NCI-H69 (cell line): ENCODE measurements around the gene TEX13A.
A peak's percentile ranks its signal among the peaks of the same experiment; 100 is the strongest.
"Not testable (repeated sequence)": the region's sequence is repeated elsewhere in the genome, so short reads cannot be mapped to it uniquely, and the experiment has no call there.

Experiments
- DNase-seq: peaks from one replicate; lab custom pipeline; 2025; lab: John Stamatoyannopoulos, UW

TEX13A gene, protein sequence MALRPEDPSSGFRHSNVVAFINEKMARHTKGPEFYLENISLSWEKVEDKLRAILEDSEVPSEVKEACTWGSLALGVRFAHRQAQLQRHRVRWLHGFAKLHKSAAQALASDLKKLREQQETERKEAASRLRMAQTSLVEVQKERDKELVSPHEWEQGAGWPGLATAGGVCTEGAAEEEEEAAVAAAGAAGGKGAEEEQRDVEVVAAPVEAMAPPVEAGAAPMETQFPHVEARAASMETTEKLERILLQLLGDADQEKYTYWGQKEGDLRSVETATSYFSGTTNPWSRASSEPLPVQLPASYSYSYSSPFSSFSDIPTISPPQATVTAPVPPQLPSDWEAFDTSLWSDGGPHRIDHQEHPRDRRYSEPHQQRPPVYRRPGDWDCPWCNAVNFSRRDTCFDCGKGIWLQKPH

DNA sequence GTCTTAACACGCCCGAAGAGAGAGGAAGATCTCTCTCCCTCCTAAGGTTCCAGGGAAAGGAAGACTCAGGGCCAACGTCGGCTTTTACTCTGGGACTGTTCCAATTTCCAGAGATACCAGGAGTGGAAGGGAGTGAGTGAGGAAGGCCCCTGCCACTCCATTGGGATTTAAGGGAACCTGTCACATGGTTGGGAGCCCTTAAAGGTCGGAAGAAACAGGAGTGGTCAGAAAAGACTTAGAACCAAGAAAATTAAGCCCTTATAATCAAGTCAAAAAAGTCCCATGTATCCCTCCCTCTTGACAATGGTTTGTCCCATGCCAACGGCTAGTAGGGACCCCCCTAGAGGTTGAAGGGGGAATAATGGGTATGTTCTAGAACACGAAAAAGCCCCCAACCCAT, at the start of gene TEX13A:
Gene TEX13A, minus strand, starts transcription at position 59 of the 400 bp plus-strand sequence. CDS start 297 bp downstream, outside the sequence.
- DNase-seq, result no peak

DNA sequence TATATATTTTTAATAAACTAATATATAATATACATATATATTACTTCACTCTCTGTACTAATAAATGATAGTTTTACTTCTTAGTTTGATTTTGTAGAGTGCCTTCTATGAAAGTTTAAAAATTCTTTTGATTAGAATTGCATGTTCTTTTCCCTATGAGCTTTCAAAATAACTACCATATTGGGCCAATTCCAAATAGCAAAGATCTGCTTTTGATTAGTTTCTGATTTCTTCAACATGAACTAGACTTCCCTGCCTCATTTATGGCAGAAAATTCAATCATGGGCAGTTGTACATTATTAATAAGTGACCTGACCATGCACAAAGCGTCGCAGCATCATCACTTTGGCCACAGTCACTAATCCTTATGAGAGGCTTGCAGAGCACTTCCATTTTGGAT, 48.9 kb upstream of the TEX13A start:
- no peak for DNase-seq

DNA sequence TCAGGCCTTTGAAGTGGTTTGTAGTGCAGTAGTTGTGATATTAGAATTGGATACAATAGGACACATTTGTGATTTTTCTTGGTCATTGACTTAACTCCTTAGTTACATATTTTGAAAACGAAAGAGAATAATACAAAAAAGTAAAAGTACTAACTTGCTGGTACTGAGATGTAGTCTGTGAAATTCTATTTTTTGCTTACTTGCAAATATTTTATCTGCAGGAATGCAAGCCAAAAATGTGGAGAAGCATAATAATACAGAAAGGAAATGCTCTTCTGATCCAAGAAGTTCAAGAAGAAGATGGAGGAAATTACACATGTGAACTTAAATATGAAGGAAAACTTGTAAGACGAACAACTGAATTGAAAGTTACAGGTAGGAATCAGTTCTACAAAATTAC, 46.7 kb upstream of the TEX13A start:
- DNase-seq, result no peak

DNA sequence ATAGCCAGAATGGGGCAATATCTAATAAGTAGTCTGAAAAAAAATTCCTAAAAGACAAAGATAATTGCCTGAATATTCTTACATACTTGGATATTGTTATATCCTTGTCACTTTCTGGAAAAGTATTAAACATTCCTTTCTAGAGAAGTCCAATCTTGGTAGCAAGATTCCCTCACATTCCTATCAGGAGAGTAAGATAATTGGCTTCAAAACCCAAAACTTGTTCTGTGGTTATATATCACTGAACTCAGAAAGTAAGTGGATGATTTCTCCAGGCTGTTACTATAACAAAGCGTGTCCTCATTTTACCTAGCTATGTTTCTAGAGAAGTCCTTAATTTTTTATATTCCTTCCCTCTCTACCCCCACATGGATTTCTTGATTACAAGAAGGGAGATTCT, 46.0 kb upstream of the TEX13A start:
- DNase-seq, result no peak

DNA sequence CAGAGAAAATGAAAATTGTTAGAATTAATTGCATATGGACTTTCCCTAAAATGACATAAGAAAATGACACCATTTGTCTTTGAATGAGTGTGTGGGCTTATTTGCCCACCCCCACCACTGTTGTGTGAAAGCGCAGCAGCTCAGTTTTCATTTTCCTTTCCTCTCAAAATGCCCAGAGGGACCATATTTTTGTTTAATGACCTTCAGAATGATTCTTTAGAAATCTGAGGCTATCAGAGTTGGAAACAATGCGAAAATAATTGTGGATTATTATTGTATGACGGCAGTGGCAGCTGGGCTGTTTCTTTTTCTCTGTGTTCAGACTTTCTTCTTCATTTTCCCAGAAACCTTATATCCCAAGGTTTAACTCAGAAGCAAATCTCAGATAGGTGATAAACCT, 44.6 kb upstream of the TEX13A start:
- DNase-seq, result no peak

DNA sequence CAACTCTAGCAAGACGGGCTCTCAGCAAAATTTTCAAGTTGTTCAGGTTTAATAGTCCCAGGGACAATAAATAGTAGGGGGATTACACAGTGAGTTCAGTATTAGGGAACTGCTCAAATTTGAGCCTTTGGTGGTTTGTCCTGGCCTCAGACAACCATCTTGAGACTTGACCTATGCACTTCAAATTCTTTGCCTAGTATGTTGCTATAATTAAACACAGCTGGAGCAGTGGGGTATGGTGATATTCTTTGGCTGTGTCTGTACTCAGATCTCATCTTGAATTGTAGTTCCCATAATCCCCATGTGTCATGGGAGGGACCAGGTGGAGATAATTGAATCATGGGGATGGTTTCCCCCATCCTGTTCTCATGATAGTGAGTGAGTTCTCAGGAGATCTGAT, 43.3 kb upstream of the TEX13A start:
- no peak for DNase-seq

DNA sequence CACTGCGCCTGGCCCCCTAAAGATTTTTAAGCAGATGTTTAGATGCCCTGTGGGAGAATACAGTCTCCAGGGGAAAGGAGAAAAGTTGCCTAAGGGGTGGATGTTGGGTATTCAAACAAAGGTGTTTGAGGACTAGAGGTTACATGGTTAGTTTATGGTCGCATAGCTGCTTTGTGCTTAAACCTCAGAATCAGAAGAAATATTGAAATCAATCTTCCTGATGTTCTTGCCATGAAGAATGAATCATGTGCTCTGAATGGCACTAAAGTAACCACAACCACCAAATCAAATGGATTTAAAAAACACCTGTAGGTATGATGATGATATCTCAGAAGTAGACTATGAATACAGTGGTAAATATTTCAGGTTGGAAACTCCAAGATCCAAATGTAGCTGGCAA, 42.7 kb upstream of the TEX13A start:
- DNase-seq, result no peak

DNA sequence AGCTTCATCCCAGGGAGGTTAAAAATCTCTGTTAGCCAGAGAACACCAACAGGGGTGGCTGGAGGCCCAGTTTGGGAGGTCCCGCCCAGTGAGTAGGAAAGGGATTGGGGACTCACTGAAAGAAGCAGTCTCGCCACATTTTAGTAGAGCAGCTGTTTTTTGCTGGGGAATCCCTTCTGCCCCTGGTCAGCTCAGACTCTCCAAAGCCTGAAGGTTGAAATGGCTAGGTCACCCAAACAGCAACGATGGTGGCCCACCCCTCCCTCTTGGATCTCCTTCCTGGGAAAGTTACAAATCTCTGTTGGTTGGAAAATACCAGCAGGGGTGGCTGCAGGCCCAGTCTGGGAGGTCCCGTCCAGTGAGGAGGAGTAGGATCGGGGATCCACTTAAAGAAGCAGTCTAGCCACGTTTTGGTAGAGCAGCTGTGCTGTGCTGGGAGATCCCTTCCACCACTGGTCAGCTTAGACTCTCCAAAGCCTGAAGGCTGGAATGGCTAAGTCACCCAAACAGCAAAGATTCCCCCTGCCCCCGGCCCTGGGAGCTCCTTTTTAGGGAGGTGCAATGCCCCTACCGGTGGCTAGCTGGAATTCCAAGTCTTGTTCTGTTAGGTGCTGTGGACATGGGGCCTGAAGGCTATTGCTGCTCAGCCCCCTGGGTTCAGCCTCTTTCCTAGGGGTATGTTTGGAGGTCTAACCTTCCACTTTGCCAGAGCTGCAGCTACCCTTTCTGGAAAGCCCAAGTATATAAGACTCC, 40.0 kb upstream of the TEX13A start:
- no peak for DNase-seq

DNA sequence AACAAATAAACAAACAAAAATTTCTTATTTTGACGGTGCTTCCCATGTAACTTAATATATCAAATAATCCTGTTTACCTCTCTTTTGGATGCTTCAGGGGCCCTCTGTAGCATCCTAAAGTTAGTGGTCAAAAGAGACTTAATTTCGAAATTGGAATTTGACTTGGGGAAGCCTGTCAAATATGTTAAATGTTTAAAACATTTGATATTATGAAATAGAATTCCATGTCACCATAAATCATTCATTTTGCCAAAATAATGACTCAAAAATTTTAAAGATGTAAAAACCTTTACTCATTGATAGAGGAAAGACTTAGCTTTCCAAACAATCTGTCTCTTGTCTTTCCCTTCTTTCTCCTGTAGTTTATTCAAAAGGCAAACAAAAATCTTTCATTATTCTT, 20.6 kb upstream of the TEX13A start:
- DNase-seq, result no peak

DNA sequence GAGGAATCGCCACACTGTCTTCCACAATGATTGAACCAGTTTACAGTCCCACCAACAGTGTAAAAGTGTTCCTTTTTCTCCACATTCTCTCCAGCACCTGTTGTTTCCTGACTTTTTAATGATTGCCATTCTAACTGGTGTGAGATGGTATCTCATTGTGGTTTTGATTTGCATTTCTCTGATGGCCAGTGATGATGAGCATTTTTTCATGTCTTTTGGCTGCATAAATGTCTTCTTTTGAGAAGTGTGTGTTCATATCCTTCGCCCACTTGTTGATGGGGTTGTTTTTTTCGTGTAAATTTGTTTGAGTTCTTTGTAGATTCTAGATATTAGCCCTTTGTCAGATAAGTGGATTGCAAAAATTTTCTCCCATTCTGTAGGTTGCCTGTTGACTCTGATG, 16.9 kb upstream of the TEX13A start:
- not testable (repeated sequence) for DNase-seq

DNA sequence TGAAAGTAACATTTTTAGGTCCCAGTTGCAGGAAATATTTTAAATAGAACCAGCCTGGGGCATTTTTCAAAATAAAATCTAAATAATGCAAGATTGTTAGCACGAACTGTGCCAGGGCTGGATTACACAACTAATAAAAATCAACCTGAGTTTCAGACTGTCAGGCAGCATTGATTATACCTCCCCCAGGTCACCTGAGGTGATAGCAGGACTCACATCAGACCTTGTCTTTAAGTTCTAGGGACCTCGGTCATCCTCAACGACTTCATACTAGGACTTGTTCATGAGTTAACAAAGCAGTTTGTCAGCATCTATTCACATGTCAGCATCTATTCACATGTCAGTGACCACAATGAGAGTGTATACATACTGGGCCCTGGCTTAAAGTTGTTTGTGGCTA, 8.7 kb upstream of the TEX13A start:
- no peak for DNase-seq

DNA sequence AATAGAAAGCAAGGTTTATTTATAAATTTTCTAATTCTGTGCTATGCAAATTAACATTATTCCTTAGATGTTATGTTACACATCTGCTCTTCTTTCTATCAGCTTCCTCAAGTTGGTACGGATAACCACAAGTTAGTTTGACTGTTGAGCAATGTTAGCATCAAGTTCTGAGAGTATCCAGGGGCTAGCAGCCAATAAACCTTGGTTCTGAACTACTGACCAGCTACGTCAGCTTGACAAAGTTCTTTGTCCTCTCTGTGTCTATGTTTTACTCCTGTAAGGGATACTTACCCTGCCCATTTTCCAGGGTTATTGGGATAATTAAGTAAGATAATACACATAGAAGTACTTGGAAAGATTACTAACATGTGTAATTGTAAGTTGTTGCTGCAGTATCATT, 8.1 kb upstream of the TEX13A start:
- DNase-seq, result no peak

DNA sequence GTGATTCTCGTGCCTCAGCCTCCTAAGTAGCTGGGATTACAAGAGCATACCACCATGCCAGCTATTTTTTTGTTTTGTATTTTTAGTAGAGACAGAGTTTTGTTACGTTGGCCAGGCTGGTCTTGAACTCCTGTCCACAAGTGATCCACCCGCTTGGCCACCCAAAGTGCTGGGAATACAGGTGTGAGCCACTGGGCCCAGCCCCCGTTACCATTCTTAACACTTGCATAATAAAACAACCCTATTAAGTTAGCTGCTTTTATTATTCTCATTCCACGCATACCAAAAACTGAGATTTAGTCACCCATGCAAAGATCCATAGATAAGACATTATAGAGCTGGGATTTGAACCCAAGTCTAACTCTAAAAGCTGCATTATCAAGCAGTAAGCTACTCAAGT, 6.0 kb upstream of the TEX13A start:
- DNase-seq, result no peak

DNA sequence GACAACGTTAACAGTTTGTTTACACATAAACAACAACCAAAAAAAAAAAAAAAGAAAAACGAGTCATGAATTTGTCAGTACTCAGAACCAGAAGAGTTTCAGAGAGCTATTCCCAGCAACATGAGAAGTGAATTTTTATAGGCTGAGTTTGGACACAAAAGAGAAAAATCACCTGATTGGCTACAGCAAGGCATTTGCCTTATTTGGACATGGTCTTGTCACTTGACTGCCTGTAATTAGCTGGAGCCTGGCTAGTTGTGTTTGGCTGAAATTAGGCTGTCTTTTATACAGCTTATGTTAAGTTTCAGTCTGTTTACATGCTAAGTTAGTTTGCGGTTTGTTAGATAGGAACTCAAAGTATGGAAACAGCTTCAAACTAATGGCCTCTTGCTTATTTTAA, 880 bp upstream of the TEX13A start:
- no peak for DNase-seq

DNA sequence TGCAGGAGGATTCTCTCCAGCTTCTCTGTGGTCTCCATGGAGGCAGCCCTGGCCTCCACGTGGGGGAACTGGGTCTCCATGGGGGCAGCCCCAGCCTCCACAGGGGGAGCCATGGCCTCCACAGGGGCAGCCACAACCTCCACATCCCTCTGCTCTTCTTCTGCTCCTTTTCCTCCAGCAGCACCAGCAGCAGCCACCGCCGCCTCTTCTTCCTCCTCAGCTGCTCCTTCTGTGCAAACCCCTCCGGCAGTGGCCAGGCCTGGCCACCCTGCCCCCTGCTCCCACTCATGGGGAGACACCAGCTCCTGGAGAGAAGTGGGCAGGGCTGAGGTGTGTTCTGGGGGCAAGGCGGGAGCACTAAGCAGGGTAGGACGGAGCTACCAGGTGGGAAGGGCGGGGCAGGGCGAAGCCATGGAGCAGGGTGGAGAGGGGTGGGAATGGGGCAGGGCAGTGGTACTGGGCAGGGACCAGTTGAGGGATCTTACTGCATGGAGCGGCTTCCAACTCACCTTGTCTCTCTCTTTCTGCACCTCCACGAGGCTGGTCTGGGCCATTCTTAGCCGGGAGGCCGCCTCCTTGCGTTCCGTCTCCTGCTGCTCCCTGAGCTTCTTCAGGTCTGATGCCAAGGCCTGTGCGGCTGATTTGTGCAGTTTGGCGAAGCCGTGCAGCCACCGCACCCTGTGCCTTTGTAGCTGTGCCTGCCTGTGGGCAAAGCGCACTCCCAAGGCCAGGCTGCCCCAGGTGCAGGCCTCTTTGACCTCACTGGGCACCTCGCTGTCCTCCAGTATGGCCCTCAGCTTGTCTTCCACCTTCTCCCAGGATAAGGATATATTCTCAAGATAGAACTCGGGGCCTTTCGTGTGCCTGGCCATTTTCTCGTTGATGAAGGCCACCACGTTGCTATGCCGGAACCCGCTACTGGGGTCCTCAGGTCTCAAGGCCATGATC, 766 bp downstream of the TEX13A start:
- no peak for DNase-seq

DNA sequence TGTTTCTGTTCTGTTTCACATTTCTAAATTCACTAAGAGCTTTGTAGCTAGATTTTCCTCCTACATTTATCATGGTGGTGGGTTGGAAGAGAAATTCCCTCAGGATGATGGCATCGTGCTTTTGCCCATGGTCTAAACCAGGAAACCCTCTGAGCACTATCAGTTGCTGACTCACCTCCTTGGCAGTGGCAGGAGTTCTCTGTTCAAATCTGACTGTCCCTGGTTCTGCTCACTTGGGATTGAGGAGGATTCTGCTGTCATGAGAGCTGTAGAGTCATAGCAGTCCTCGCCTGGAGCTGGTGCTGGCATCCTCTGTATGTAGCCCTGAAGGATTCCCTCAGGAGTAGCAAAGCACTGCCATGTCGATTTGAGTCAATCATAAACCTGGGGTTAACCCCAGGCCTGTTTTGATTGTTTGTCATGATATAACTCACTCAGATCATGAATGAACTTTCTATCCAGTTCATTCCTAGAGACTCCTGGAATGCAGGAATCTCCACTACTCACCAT, 9.4 kb downstream of the TEX13A start:
- DNase-seq, result no peak

DNA sequence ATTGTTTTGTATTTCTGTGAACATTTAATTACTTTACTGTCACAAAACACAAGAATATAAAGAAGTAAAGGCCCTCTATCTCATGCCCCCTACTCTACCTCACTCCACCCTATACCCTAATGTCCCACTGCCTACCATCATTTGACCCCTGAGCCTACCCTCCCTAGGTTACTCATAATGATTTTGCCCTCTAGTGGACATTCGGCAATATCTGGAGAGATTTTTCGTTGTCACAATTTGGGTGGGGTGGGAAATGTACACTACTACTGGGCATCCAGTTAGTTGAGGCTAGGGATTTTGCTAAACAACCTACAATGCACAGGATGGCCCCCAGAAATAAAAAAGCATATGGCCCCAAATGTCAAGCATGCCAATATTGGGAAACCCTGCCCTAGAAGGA, 10.2 kb downstream of the TEX13A start:
- no peak for DNase-seq

DNA sequence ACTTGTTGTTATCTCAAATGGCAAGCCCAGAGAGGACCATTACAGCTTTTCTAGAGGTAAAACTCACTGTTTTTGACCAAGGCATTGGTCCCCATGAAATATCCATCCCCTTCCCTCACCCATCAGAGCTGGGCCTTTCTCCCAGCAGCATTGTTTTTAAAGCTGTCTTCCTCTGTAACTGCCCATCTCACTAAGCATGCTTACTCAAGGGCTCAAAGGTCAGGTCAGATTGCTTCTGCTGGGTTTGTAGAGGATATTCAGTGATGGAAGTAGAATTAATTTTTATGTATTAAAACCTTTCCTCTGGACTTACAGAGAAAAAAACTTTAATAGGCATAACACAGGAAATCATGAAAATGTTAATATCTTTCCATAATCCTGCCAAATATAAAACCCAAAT, 11.1 kb downstream of the TEX13A start:
- no peak for DNase-seq

DNA sequence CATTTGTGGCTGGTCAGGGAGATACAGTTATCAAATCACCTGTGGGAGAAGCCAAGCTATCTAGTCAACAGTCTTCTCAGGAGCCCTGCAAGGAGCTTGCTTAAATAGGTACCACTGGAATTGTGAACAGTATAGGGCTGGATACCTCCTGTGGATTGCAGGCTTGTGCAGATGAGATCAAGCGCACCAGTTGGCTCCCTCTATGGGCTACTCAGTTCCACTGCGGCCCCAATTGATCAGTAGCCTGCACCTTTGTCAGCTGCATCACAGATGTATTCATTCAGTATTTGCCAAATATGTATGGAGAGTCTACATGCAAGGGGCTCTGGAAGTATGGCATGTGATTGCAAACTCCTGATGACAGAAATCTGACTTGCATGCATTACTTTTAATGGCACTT, 28.6 kb downstream of the TEX13A start:
- DNase-seq, result peak; percentile 1

DNA sequence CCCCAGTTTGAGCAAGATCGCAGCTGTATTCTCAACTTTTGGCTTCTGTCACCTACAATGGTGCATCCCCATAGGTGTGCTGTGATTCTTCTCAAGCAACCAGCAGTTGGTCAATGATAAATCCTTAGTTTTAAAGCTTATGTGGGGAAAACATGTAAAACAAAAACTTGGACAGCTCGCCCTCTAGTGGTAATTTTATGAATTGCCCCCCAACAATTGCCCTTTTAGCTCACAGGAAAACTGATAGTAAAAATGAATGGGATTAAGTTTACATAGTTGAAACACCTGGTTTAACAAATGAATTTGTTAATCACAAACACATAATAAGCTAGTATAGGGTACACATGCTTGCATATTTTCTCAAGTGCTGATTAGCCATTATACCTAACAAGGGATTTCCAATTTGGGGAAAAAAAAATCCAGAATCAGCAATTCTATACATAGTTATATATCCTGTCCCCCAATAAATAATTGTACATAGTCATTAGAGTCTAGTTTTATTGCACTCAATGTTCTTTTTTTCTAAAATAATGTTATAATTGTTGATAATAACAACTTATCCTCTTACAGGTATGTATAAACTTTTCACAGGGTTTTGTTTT, 30.1 kb downstream of the TEX13A start:
- DNase-seq, result no peak

DNA sequence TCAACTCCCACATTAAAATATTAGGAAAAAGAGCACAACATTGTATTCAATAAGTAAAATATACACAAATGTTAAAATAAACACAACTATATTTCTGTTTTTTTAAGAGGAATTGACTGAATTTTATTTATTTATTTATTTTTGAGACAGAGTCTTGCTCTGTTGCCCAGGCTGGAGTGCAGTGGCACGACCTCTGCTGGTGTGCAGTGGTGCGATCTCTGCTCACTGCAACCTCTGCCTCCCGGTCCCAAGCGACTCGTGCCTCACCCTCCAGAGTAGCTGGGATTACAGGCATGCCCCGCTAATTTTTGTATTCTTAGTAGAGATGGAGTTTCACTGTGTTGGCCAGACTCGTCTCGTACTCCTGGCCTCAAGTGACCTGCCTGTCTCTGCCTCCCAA, 31.4 kb downstream of the TEX13A start:
- DNase-seq, result no peak

DNA sequence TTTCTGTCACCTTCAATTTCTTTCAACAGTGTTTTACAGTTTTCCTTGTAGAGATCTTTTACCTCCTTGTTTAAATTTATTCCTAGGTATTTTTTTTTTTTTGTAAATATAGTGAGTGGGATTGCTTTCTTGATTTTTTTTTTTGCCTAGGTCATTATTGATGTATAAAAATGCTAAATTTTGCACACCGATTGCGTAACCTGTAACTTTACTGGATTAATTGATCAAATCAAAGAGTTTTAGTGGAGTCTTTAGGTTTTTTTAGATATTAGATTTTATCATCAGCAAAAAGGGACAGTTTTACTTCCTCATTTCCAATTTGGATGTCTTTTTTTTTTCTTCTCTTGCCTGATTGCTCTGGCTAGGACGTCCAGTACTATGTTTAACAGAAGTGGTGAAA, 40.9 kb downstream of the TEX13A start:
- DNase-seq, result no peak
